T-helper 2 cell treated with Interferon-gamma antibody and Interleukin-4, amounts not matched to agents 100 ng/mL and 5 ng/mL, for 36 hours (primary cell): ENCODE data around the gene SORCS2. TPM values are rescaled to one million over a fixed set of nuclear protein-coding genes. Genes with fewer than 3 reads are reported as not detected.

Source experiments
- intact Hi-C: fragments of 100-400 bp; cut with micrococcal nuclease; formaldehyde crosslinking; loops from one replicate; pipeline ENCODE4 v1.15.1; 2023
- total RNA-seq: library from RNA; stranded (reverse); gene quantifications from 2 replicates; pipeline ENCODE4 v1.2.3, GENCODE V29; 2022

The SORCS2 gene
- total RNA-seq, 1 donor from 2014 or later: 0.05 TPM

GRCh38 chr4:7403001-7403400 is 210.7 kb downstream of the SORCS2 start:
- intact Hi-C loops: no loop called here

- intact Hi-C loops: no loop called here
Measured at GRCh38 chr4:7408166-7408565, 215.8 kb downstream of the SORCS2 start.

- intact Hi-C loops: no loop called here
Measured at GRCh38 chr4:7410446-7410845, 218.1 kb downstream of the SORCS2 start.

GRCh38 chr4:7411491-7411890 is 219.2 kb downstream of the SORCS2 start:
- intact Hi-C loops: no loop called here

GRCh38 chr4:7411896-7412553 is 219.7 kb downstream of the SORCS2 start:
- intact Hi-C loops: no loop called here

- intact Hi-C loops: no loop called here
Measured at GRCh38 chr4:7412554-7412912, 220.2 kb downstream of the SORCS2 start.

GRCh38 chr4:7414046-7414445 is 221.7 kb downstream of the SORCS2 start:
- intact Hi-C loops: no loop called here

- intact Hi-C loops: no loop called here
Measured at GRCh38 chr4:7414736-7415510, 222.6 kb downstream of the SORCS2 start.

GRCh38 chr4:7415927-7416686 is 223.8 kb downstream of the SORCS2 start:
- intact Hi-C loops: no loop called here

GRCh38 chr4:7416745-7417432 is 224.6 kb downstream of the SORCS2 start:
- intact Hi-C loops: no loop called here

GRCh38 chr4:7417639-7418038 is 225.3 kb downstream of the SORCS2 start:
- intact Hi-C loops: no loop called here

GRCh38 chr4:7418131-7418943 is 226.0 kb downstream of the SORCS2 start:
- intact Hi-C loops: no loop called here

GRCh38 chr4:7419961-7420660 is 227.8 kb downstream of the SORCS2 start:
- intact Hi-C loops: no loop called here

- intact Hi-C loops: no loop called here
Measured at GRCh38 chr4:7420661-7421040, 228.3 kb downstream of the SORCS2 start.

GRCh38 chr4:7421356-7422150 is 229.2 kb downstream of the SORCS2 start:
- intact Hi-C loops: no loop called here

- intact Hi-C loops: no loop called here
Measured at GRCh38 chr4:7422151-7422897, 230.0 kb downstream of the SORCS2 start.

GRCh38 chr4:7422898-7423180 is 230.5 kb downstream of the SORCS2 start:
- intact Hi-C loops: no loop called here

- intact Hi-C loops: no loop called here
Measured at GRCh38 chr4:7423391-7423790, 231.1 kb downstream of the SORCS2 start.
